NOMO-1 (cell line): ENCODE results near the gene C1orf105.
A peak's percentile ranks its signal among the peaks of the same experiment; 100 is the strongest.

ENCODE experiments used
- DNase-seq, 2 experiments: peaks; one replicate each; lab custom pipeline; 2025; ENCODE audit not compliant: unreplicated experiment in 2 of 2; lab: John Stamatoyannopoulos, UW

Gene C1orf105

DNA sequence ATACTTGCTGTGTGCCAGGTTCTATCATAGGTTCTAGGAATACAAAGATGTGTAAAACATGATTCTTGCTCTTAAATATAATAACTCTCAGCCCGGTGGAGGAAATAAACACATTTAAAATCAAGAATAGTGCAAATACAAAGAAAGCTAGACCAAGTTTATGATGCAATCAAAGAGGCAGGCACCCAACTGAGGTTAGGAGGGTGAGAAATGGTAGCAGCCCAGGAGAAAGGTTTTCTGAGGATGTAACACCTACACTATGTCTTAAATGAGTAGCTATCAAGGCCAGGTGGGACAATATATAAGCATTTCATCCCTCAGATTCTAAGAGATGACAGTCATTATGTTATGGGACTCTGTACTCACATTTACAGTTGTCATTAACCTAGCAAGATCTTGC, 33.1 kb downstream of the C1orf105 start:
- DNase-seq, result no peak

DNA sequence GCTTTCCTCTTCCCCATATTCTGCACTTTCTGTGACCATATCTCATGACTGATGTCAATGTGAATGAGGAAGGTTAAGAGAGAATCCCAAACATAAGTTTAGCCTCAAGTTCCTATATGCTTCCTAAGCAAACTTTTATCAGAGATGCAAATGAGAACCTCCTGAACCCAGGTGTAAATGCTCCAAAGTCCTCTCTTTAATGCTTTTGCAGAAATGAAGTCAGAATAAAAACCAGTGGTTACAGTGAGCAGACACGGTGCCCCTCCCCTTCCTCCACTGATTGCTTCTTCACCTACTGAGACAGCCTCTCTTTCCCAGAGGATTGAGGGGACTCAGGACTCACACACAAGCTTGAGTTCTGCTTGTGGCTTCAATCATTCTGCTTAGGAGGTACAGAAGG, 35.0 kb downstream of the C1orf105 start:
- DNase-seq, result no peak

DNA sequence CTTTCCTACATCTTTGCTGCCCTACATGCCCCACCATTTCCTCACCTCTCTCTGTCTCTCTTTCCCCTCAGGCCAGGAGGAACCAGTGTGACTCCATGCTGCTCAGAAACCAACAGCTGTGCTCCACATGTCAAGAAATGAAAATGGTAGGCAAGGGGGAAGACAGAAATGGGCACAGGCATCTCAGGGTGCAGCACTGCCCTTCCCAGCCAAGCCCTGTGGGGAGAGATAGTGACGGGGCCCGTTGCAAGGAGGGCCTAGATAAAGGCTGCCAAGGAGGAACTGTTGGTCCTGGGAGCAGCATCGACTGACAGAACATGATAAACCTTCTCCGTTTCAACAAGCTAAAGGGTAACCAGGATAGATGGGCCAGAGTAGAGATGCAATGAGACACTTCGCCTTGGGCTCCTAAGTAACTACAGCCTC, 35.9 kb downstream of the C1orf105 start:
- DNase-seq, result no peak

DNA sequence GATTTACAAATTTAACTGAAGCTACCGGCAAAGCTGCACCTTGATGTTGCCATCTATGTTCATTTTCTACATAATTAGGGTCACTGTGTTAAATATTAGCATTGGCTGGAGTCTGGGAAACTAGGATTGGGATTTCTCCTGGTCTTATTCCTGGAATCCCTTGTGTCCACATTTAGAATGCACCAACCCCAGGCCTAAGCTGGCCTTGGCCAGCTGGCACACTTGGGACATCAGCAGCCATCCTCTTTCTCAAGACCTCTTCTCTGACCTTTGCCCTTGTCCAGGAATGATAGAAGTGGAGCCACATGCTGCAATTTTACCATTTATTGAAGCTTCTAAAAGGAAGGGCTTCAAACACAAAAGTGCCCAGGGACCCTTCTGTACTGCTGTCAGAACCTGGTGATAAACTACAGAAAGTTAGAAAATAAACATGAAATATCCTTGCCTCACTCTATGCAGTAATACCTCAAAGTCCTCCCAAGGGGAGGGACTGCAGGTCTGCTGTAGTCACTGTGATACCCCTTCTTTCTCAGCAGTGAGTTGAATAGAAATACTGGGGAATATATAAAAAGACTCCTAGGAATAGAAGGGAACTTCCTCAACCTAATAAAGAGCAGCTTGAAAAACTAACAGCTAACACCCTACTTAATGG, 37.1 kb downstream of the C1orf105 start:
- DNase-seq, result no peak

DNA sequence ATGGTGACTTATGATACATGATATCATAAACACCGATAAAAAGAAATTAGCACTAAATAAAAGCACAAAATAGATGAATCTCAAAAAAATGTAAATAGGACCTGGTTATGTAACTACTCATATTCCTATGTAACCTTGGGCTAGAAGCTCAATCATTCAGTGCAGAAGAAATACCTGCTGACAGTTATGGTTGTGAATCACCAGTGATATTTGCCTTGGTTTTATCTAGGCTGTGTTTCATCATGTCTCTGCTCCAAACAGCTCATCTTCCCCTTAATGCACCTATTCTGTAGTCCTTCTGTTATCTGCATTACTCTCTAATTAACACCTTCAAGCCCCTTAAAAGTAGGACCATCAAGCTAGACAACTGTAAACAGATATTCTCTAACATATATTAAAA, 39.7 kb downstream of the C1orf105 start:
- no peak for DNase-seq

DNA sequence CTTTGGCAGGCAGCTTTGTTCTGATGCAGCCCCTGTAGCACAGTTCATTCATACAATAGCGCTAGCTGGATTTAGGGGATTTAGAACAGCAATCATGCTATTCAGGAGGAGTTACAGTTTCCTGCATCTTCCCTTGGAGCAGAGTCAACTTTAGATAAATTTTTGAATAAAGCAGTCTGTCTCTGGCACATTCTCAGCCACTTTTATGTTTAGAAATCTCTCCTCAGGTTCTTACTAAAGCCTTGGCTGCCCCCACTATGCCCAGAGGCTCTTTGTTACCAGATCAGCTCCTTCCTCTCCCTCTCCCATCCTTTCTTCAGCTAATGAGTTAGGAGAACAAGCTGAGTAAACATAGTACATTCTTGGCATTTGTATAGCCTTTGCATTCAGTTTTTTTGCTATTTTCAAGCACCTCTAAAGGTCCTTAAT, 40.4 kb downstream of the C1orf105 start:
- DNase-seq, result no peak

DNA sequence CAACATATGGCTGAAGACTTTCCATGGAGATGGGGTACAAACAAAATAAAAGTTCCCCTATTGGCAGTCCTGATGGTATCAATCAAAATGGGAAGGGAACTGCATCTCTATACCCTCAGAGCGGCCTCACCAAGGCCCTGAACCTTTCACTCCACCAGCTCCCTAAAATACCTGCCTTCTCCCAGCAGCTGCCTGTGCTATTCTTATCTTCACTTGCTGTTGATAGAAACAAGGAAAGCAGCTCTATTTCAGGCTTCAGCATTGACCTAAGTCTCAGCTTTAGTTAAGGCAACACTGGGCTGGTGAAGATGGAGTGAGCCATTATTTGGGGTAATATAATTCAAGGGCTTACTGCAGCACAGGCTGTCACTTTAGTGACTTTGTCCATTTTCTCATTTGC, 45.1 kb downstream of the C1orf105 start:
- no peak for DNase-seq

DNA sequence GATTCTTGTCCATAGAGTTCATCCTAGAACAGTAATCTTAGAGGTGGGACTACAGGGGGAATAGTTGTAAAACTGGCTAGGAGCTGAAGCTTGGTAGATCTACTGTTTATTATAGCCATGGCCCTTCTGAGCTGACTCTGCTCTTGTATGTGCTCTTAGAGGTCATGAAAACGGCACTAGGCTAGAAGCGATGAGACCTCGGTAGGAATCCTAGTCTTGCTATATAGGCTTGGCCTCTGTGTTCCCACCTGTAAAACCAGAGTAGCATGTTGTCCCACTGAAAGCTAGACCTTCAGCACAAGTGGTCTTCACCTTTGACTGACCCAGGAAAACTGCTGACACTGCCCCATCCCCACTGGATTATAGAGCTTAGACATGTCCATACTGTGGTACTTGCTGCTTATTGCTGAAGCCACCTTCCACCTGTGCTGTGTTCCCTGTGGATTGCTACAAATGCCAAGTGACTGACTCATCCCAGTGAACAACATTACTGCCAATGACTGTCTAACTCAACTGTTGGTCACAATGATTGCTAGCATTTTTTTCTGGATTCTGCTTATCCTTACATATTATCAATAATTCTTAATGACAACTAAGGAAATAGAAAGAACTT, 46.4 kb downstream of the C1orf105 start:
- DNase-seq, result no peak

DNA sequence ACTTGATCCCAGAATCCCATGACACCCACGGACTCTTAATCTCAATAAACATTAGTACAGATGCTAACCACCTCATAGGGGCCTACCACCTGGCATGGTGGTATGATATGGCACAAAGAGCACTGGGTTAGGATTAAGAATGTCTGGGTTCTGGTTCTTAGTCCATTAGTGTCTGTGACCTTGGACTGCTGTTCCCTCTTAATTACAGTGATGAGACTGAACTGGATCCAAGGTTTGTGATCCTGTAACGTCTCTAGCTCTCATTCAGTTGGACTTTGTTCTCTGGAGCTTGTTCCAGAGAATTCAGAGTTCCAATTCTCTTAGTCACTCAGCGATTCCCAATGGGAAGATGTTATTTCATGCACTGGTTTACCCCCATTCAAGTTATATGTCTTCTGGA, 47.0 kb downstream of the C1orf105 start:
- DNase-seq, result no peak

DNA sequence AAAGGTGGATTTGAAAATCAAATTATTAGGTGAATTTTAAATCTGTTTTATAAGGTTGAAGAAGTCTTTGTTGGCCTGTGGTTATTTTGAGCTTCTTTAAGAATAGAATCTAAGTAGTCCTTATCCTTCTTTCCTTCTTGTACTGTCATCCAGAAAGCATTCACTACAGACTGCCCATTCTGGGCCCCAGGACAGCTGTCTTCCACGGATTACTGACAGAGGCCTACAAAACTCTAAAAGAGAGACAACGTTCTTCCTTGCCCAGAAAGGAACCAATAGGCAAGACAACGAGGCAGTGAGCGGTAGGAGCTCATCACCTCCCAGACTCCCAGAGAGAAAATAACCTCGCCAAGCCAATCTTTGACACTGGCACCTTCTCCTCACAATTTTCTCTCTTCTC, 47.8 kb downstream of the C1orf105 start:
- DNase-seq, result no peak

DNA sequence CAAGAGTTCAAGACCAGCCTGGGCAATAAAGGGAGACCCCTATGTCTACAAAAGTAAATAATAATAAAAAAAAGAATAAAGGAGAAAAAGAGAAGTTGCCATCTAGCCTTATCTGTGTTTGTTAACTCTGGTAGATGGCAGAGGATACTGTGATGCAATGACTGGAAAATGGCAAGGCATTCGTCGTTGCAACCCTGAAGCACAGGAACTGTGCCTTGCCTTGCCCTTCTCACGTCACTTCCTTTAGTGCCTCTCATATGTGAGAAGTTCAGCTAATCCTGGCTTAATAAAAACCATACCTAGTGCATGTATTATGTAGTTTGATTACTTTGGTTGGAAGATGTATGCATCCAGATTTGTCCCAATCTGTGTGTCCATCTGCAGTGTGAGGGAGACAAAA, 49.2 kb downstream of the C1orf105 start:
- peak; percentile 78 for DNase-seq

DNA sequence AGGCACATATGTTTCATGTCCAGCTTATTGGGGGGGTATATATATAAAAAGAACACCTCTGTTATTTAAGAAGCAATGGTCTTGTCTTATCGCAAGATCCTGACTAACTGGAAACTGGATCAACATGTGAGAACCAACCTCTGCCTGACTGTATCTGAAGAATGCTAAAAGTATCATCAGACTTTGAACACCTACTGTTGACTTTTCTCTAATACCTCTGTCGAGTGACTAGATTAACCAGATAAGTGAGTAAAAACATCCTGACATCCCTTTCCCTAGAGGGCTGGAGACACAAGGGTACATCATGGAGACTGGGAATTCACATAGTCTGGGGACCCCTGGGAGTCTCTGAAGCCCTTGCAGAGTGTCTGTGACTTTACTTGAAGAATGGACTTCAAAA, 49.7 kb downstream of the C1orf105 start:
- DNase-seq, result no peak

DNA sequence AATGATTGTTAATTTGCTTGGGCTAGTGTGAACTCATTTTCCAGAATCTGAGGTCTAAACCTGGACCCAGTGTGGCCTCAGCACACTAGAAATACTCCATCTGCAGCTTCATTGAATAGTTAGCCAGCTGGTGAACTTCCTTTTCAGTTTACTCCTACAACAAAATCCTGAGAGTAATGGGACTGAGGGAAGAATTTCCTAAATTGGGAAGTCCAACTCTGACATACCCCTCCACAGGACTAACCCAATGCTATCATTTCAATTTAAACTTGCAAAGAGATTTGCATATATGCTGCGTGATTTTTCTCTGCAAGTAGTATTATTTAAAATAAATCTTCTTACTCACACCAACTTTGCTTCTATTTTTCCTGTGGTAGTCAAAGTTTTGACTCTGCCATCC, 51.2 kb downstream of the C1orf105 start:
- no peak for DNase-seq

DNA sequence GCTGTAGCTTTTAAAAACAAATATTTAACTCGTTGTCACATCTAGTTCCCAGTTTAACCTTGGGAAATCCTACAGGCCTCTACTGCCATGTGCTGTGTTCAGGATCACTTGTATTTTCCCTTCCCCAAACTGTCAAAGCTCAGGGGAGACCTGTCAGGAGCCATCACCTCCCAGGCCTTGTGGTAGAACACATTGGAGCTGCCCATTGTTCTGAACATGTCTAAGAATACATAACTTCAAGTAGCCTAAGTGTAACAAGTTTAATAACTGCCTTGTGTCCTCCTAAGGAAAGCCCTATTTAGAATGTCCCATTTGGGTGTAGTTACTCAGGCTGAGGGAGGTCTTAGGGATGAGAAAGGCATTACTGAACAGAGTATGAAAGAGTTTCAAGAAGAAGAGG, 52.0 kb downstream of the C1orf105 start:
- peak in 1 of 2 experiments; percentile 61 for DNase-seq

DNA sequence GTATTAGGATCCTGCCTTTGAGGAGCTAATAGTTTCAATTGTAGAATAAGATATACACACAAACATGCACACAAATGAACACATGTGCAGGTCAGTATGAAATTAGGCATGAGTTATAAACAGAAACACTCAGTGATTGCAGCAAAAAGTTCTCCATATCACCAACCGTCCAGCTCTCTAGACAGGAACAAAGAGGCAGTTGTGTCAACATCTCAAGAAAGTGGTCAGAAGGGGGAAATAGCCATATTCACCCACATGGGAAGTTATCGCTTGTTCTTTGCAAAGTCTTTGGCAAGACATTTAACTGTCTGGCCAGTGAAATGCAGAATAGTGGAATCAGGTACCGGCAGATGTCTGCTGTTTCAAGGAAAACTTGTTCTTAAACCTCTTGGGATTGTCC, 52.8 kb downstream of the C1orf105 start:
- DNase-seq, result peak; percentile 95 to 98

DNA sequence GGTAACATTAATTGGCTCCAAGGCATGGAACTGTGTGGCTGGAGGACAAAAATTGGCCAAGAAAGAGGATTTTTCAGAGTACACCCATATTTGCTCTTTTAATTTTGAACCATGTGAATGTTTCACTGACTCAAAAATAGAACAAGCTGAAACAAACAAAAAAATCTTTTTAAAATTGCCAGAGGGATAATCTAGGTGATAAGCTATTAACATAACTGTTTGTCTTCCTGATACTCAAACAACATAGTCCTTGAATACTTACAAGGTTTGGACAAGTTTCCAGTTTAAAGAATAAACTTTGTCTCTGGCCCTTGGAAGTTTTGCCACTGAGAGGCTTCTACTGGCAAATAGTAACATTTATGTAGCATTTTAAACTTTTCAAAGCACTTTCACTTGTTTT, 53.4 kb downstream of the C1orf105 start:
- no peak for DNase-seq

DNA sequence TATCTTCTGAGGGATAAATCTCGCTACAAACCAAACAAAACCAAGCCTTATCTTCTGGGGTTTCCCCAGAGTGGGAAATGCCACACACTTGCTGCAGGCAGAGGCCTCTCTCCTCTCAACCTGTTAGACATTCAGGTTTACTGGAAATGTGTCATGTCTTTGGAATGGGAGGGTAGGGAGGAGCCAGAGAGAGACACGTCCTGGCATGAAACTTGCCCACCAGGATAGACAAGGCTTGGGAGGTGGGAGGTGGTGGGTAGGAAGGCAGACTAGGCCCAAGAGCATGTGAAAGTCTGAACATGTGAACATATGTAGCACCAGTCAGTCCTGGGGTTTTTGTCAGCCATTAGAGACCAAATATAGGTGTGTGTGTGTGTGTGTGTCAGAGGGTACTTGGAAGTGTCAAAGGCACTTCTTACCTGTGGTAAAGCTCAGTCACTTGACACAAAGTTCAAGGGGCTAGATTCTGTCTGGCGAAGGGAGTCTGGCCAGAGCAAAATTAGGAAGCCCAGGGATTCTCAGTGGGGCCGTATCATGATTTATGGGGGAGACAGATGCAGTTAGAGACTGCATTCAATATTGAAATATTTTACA, 55.8 kb downstream of the C1orf105 start:
- DNase-seq, result no peak

DNA sequence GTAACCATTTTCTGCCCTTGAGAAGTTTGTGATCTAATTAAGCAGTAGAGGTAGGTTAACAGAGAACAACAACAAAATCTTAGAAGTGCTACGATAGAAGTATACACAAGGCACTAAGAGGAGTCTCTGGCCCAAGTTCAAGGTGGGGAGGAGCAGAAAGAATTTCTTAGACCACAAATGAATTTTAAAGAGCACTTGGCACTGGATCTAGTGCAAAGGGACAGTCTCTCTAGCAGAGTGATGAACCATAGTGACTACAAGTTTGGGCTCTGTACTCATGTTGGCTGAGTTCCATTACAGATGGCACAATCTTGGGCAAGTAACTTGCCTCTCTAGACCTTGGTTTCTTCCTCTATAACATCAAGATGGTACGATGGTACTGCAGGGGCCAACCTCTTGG, 56.7 kb downstream of the C1orf105 start:
- no peak for DNase-seq

DNA sequence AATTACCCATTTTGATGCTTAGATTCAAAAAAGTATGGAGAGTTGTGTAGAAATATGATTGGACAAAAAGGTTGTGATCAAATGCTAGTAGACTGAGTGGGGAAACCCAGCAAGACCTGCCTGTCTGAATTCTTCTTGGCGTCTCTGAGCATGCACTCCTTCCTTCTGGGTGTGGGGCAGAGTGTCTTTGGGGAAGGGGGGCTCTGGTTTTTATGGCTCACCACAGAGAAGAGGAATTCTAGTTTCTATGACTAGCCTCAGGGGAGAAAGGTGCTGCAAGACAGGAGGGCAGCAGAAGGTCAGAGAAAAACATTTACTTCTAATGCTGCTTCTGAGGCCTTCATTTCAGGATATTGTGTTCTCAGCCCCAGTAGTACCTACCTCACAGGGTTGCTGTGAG, 57.3 kb downstream of the C1orf105 start:
- no peak for DNase-seq

DNA sequence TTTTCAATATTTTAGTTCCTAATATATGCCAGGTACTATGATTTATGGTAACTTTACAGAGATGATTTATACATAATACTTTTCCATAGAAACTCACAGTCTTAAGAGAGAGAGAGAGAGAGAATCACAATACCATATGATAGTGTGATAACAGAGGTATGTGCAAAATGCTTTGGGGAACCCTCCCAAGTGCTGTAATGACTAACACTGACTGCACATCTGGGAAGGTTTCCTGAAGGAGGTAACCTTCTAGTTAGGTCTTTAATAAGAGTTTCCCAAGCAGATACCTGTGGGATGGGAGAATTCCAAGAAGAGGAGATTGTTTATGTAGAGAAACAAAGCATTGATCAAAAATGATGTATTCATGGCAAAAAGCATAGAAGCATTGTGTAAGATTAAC, 58.0 kb downstream of the C1orf105 start:
- no peak for DNase-seq

DNA sequence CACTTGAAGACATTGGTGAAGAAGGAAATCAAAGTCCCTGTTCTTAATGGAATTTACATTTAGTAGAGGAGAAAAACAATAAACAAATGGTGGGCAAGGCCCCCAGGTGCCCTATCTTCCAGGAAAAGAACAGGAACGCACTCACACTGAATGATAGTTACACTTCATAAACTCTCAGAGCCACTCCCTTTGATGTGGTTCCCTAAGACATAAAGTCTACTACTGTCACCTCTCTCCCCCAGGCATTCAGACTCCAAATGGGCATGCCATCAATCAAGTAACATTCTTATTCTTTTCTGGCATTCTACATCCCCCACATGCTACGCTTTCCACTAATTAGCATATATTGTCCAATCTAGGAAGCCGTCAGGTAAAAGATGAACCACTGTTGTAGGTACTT, 59.9 kb downstream of the C1orf105 start:
- DNase-seq, result no peak

DNA sequence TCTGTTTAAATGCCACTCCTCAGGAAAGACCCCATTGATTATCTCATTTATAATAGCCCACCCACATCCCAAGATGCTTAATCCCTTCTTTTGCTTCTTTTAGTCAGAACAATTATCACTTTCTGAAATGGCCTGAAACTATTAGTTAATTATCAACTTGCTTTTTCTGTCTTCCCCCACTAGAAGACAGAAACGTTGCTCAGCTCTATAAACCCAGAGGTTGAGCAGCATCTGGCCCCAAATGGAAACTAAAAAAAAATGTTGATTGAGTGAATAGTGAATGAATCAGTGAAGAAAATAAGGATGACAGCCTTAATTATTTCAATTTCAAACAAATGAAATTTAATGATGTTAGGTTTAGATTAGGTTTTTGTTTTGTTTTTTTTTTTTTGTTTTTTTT, 61.6 kb downstream of the C1orf105 start:
- no peak for DNase-seq
